SK-N-SH (cell line): ENCODE results near the gene CCDC192. TPM values are rescaled to one million over a fixed set of nuclear protein-coding genes. Genes with fewer than 3 reads are reported as not detected.

Source experiments
- CTCF ChIA-PET: fragments of 300-600, 350-600 bp; formaldehyde crosslinking; extraction: SDS; loops from one replicate; lab custom pipeline; 2021; lab: Yijun Ruan, JAX
- POLR2A ChIA-PET: fragments of 350-600 bp; sonication (Branson Sonifier 250); formaldehyde crosslinking; extraction: SDS; loops from one replicate; lab custom pipeline; 2020; ENCODE audit warnings: antibody characterized with exemption, inconsistent platforms; lab: Yijun Ruan, JAX
- DNase-seq: peaks from one replicate; pipeline ENCODE4 v3.0.0; 2012
- H2AFZ ChIP-seq: fragments of 200-600 bp; sonication (generic); 2 replicates; pipeline ENCODE4 v1.8.1; 2016; ENCODE audit warnings: antibody characterized with exemption, mild to moderate bottlenecking, low read depth
- H3F3A ChIP-seq: fragments of 200-600 bp; sonication (generic); replicated peaks from 2 replicates; pipeline ENCODE3; 2016; ENCODE audit warnings: antibody characterized with exemption, mild to moderate bottlenecking; ENCODE audit not compliant: insufficient read depth
- H3K27ac ChIP-seq, 2 experiments: fragments of 200-500 bp in 1 of 2; fragments of 200-600 bp in 1 of 2; sonication (Bioruptor generic) in 1 of 2; sonication (generic), shearing (Covaris generic) in 1 of 2; 2 replicates each; pipeline versions ENCODE4 v1.5.1 to v1.6.1; 2014 to 2016; ENCODE audit warnings: low read depth in 2 of 2, inconsistent platforms in 1 of 2, low read length in 1 of 2, mild to moderate bottlenecking in 1 of 2, mixed read lengths in 1 of 2
- H3K27me3 ChIP-seq: fragments of 200-600 bp; sonication (generic), shearing (Covaris generic); 2 replicates; pipeline ENCODE4 v1.6.1; 2016; ENCODE audit warnings: mixed run types; ENCODE audit not compliant: insufficient read depth
- H3K36me3 ChIP-seq, 2 experiments: fragments of 200-500 bp in 1 of 2; fragments of 200-600 bp in 1 of 2; sonication (Bioruptor generic) in 1 of 2; sonication (generic) in 1 of 2; replicated peaks in 1 of 2; 2 replicates each; pipeline versions ENCODE3 to v1.5.1; 2014 to 2016; ENCODE audit warnings: low read length in 1 of 2, mild to moderate bottlenecking in 1 of 2; ENCODE audit not compliant: insufficient read depth in 2 of 2, control insufficient read depth in 1 of 2
- H3K4me1 ChIP-seq, 2 experiments: fragments of 200-500 bp in 1 of 2; fragments of 200-600 bp in 1 of 2; sonication (Bioruptor generic) in 1 of 2; sonication (generic), shearing (Covaris generic) in 1 of 2; 2 replicates each; pipeline versions ENCODE4 v1.5.1 to v1.6.1; 2014 to 2016; ENCODE audit warnings: low read depth in 1 of 2, low read length in 1 of 2, mixed run types in 1 of 2; ENCODE audit not compliant: insufficient read depth in 2 of 2, control insufficient read depth in 1 of 2
- H3K4me2 ChIP-seq: fragments of 200-600 bp; sonication (generic), shearing (Covaris generic); 2 replicates; pipeline ENCODE4 v1.6.1; 2017; ENCODE audit warnings: mixed run types
- H3K4me3 ChIP-seq, 2 experiments: fragments of 200-500 bp in 1 of 2; fragments of 200-600 bp in 1 of 2; sonication (Bioruptor generic) in 1 of 2; sonication (generic), shearing (Covaris generic) in 1 of 2; 2 replicates each; pipeline versions ENCODE4 v1.5.1 to v1.8.1; 2014 to 2016; ENCODE audit warnings: low read depth in 2 of 2, inconsistent platforms in 1 of 2, low read length in 1 of 2, mild to moderate bottlenecking in 1 of 2, mixed read lengths in 1 of 2, moderate library complexity in 1 of 2
- H3K79me2 ChIP-seq: fragments of 200-600 bp; sonication (generic); 2 replicates; pipeline ENCODE4 v1.8.1; 2017; ENCODE audit warnings: mild to moderate bottlenecking; ENCODE audit not compliant: insufficient read depth
- H3K9ac ChIP-seq: fragments of 200-600 bp; sonication (generic); 2 replicates; pipeline ENCODE4 v1.6.1; 2017; ENCODE audit warnings: mixed run types
- H3K9me2 ChIP-seq: fragments of 200-600 bp; sonication (generic); 2 replicates; pipeline ENCODE4 v1.6.1; 2017; ENCODE audit warnings: mixed run types
- H3K9me3 ChIP-seq: fragments of 200-600 bp; sonication (generic); 2 replicates; pipeline ENCODE4 v1.6.1; 2017; ENCODE audit warnings: mixed run types, mild to moderate bottlenecking, moderate library complexity
- H4K20me1 ChIP-seq: fragments of 200-600 bp; sonication (generic); 2 replicates; pipeline ENCODE4 v1.6.1; 2017; ENCODE audit warnings: mild to moderate bottlenecking, mixed run types; ENCODE audit not compliant: insufficient read depth
- CTCF ChIP-seq: fragments of 200-600 bp; sonication (generic); IDR thresholded peaks from 2 replicates; pipeline ENCODE4 v1.6.1; 2017; ENCODE audit warnings: antibody characterized with exemption, mild to moderate bottlenecking, moderate library complexity
- ELF1 ChIP-seq: IDR thresholded peaks from 2 replicates; pipeline ENCODE4 v1.4.0; 2012
- FOSL2 ChIP-seq: IDR thresholded peaks from 2 replicates; pipeline ENCODE4 v1.4.0; 2012; ENCODE audit warnings: low read depth, mild to moderate bottlenecking, moderate library complexity, borderline replicate concordance
- FOXJ3 ChIP-seq: sonication (generic); formaldehyde crosslinking; IDR thresholded peaks from 2 replicates; pipeline ENCODE4 v1.5.1; 2020; ENCODE audit warnings: mild to moderate bottlenecking, missing genetic modification reagents
- IRF3 ChIP-seq: fragments of 150-350 bp; IDR thresholded peaks from 2 replicates; pipeline ENCODE4 v1.6.1; 2016; ENCODE audit warnings: mild to moderate bottlenecking, low read depth, low read length
- MXI1 ChIP-seq: IDR thresholded peaks from 2 replicates; pipeline ENCODE4 v1.6.1; 2012; ENCODE audit warnings: mild to moderate bottlenecking, low read depth, low read length, improper control_type of control experiment
- NRF1 ChIP-seq: IDR thresholded peaks from 2 replicates; pipeline ENCODE4 v1.6.1; 2012; ENCODE audit warnings: low read depth, mild to moderate bottlenecking, low read length
- PBX3 ChIP-seq: IDR thresholded peaks from 2 replicates; pipeline ENCODE4; 2012
- TAF1 ChIP-seq: IDR thresholded peaks from 2 replicates; pipeline ENCODE4 v1.6.1; 2012; ENCODE audit warnings: low read depth, mild to moderate bottlenecking, low read length, moderate library complexity, borderline replicate concordance
- USF1 ChIP-seq: IDR thresholded peaks from 2 replicates; pipeline ENCODE4 v1.4.0; 2012; ENCODE audit warnings: low read depth, borderline replicate concordance
- USF2 ChIP-seq: fragments of 150-350 bp; IDR thresholded peaks from 2 replicates; pipeline ENCODE4 v1.6.1; 2017; ENCODE audit warnings: antibody characterized with exemption, low read length, low read depth, borderline replicate concordance
- ZBTB33 ChIP-seq: IDR thresholded peaks from 2 replicates; pipeline ENCODE4 v1.4.0; 2012; ENCODE audit warnings: low read depth, borderline replicate concordance
- WGBS: methylation state at CpG from one replicate; pipeline ENCODE4 v1.1.6; 2017; ENCODE audit warnings: low lambda C conversion rate; 5-methylcytosine and 5-hydroxymethylcytosine counted together
- polyA plus RNA-seq, 3 experiments: library from polyadenylated mRNA; depleted of rRNA; stranded (reverse); fragments of >200 nt; gene quantifications; 2 replicates each; pipeline ENCODE4 v1.2.3, GENCODE V29; 2012

CCDC192 gene
- polyA plus RNA-seq, 1 of the 3 experiments (the other 2 are of a cell fraction): not detected

- H3K4me1 ChIP-seq: no peaks in the 10 kb centered on the region
- ChIA-PET POLR2A (no interaction called here), CTCF (no interaction called here)
- 14% methylated on average over 1 of the region's 1 CpG for WGBS
- H3K27me3 ChIP-seq: no peaks in the 10 kb centered on the region
- no peaks in the 10 kb centered on the region for H4K20me1 ChIP-seq
- H3K4me2 ChIP-seq: no peak overlapping the region
- H3K79me2 ChIP-seq: no peaks in the 10 kb centered on the region
- no peak overlapping the region for H3K27ac ChIP-seq
- no peak overlapping the region for H3K4me3 ChIP-seq
- no peak for TF ChIP-seq PBX3
- no peak for TF ChIP-seq TAF1
- no peak for TF ChIP-seq FOXJ3
- TF ChIP-seq ELF1: no peak
- TF ChIP-seq IRF3: no peak
- no peak for TF ChIP-seq FOSL2
- TF ChIP-seq USF2: no peak
- no peak for TF ChIP-seq ZBTB33
- TF ChIP-seq MXI1: no peak
- no peak for TF ChIP-seq NRF1
- no peak for TF ChIP-seq USF1
- no peak for TF ChIP-seq CTCF
- H2AFZ ChIP-seq: no peak overlapping the region
- no peaks in the 10 kb centered on the region for H3K9me3 ChIP-seq
- no peaks in the 10 kb centered on the region for H3F3A ChIP-seq
- H3K36me3 ChIP-seq: no peaks in the 10 kb centered on the region
- DNase-seq: no peak
- no peaks in the 10 kb centered on the region for H3K9me2 ChIP-seq
- no peak overlapping the region for H3K9ac ChIP-seq
Measured at GRCh38 chr5:127680595-127680994, 22.6 kb upstream of the CCDC192 start.
